OCI-LY1 (cell line): ENCODE data around the gene RGS2.

Source experiments
- H2AFZ ChIP-seq: fragments of 200-600 bp; sonication (generic), shearing (Covaris generic); 2 replicates; pipeline ENCODE4 v1.6.0; 2014; ENCODE audit warnings: antibody characterized with exemption, mild to moderate bottlenecking, low read length
- H3F3A ChIP-seq: fragments of 200-600 bp; sonication (generic), shearing (Covaris generic); 2 replicates; pipeline ENCODE4 v1.6.0; 2014; ENCODE audit warnings: mild to moderate bottlenecking, antibody characterized with exemption, low read length, moderate library complexity; ENCODE audit not compliant: insufficient read depth
- H3K27ac ChIP-seq: fragments of 200-600 bp; sonication (generic); 2 replicates; pipeline ENCODE4 v1.5.1; 2014; ENCODE audit warnings: low read length, mixed run types, mild to moderate bottlenecking, low read depth; ENCODE audit not compliant: poor library complexity, severe bottlenecking
- H3K27me3 ChIP-seq: fragments of 200-600 bp; sonication (generic); 2 replicates; pipeline ENCODE4 v1.6.0; 2014; ENCODE audit warnings: antibody characterized with exemption, mild to moderate bottlenecking, low read length, moderate library complexity; ENCODE audit not compliant: insufficient read depth
- H3K36me3 ChIP-seq: fragments of 200-600 bp; sonication (generic); 2 replicates; pipeline ENCODE4 v1.6.1; 2014; ENCODE audit warnings: mild to moderate bottlenecking, antibody characterized with exemption, low read length, moderate library complexity, mixed read lengths; ENCODE audit not compliant: insufficient read depth
- H3K4me1 ChIP-seq: fragments of 200-600 bp; sonication (generic); 2 replicates; pipeline ENCODE4 v1.5.1; 2014; ENCODE audit warnings: mild to moderate bottlenecking, low read length, moderate library complexity; ENCODE audit not compliant: insufficient read depth, severe bottlenecking
- H3K4me2 ChIP-seq: fragments of 200-600 bp; sonication (generic), shearing (Covaris generic); 2 replicates; pipeline ENCODE4 v1.6.1; 2014; ENCODE audit warnings: low read length
- H3K4me3 ChIP-seq: fragments of 200-600 bp; sonication (generic); 2 replicates; pipeline ENCODE4 v1.5.1; 2014; ENCODE audit warnings: low read length, low read depth, mild to moderate bottlenecking, mixed read lengths; ENCODE audit not compliant: poor library complexity, severe bottlenecking
- H3K79me2 ChIP-seq: fragments of 200-600 bp; shearing (Covaris generic); 2 replicates; pipeline ENCODE4 v1.6.1; 2016; ENCODE audit warnings: mixed run types, low read length, mixed read lengths; ENCODE audit not compliant: insufficient read depth
- H3K9ac ChIP-seq: fragments of 200-600 bp; sonication (generic), shearing (Covaris generic); 2 replicates; pipeline ENCODE4 v1.6.1; 2014; ENCODE audit warnings: mild to moderate bottlenecking, low read length, mixed read lengths
- H3K9me2 ChIP-seq: fragments of 200-600 bp; sonication (generic), shearing (Covaris generic); 2 replicates; pipeline ENCODE4 v1.6.1; 2014; ENCODE audit warnings: low read depth, mild to moderate bottlenecking, low read length, mixed read lengths
- H3K9me3 ChIP-seq: fragments of 200-600 bp; shearing (Covaris generic); 2 replicates; pipeline ENCODE4 v1.6.1; 2014; ENCODE audit warnings: low read length, mixed read lengths
- H4K20me1 ChIP-seq: fragments of 200-600 bp; sonication (generic), shearing (Covaris generic); 2 replicates; pipeline ENCODE4 v1.6.0; 2016; ENCODE audit warnings: mild to moderate bottlenecking, low read length; ENCODE audit not compliant: insufficient read depth
- EZH2 ChIP-seq: fragments of 200-600 bp; sonication (generic), shearing (Covaris generic); IDR thresholded peaks from 2 replicates; pipeline ENCODE4 v1.8.0; 2017; ENCODE audit warnings: borderline replicate concordance, mixed run types, mild to moderate bottlenecking, antibody characterized with exemption, low read length, moderate library complexity, mixed read lengths
- TF ChIP-seq, protein P1 (sequence below): fragments of 200-600 bp; sonication (generic), shearing (Covaris generic); IDR thresholded peaks from 2 replicates; pipeline ENCODE4 v1.5.1; 2017; ENCODE audit warnings: mild to moderate bottlenecking, antibody characterized with exemption, low read length, moderate library complexity, mixed read lengths

RGS2 gene

DNA sequence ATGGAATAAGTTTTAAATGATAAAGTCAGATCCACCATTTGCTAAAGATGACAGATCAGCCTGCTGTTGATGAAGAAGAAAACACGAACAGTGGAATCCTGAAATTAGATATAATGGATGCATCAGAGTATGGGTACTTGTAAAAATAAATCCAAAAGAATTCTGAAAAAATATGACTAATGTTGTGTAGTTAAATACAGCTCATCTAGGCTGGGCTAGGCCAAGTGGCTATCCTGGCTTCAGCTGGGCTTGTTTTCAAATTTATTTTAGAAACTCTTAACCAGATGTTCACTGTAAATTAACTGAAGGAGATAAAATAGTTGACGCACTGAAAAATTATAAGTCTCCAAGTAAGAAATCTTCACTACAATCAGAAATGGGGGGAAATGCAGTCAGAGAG is 7.4 kb upstream of the RGS2 start:
- no peak overlapping the region for H3K27ac ChIP-seq
- TF ChIP-seq EZH2, result no peak
- TF ChIP-seq, protein P1, sequence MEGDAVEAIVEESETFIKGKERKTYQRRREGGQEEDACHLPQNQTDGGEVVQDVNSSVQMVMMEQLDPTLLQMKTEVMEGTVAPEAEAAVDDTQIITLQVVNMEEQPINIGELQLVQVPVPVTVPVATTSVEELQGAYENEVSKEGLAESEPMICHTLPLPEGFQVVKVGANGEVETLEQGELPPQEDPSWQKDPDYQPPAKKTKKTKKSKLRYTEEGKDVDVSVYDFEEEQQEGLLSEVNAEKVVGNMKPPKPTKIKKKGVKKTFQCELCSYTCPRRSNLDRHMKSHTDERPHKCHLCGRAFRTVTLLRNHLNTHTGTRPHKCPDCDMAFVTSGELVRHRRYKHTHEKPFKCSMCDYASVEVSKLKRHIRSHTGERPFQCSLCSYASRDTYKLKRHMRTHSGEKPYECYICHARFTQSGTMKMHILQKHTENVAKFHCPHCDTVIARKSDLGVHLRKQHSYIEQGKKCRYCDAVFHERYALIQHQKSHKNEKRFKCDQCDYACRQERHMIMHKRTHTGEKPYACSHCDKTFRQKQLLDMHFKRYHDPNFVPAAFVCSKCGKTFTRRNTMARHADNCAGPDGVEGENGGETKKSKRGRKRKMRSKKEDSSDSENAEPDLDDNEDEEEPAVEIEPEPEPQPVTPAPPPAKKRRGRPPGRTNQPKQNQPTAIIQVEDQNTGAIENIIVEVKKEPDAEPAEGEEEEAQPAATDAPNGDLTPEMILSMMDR, result no peak
- H4K20me1 ChIP-seq, result no peaks in the 10 kb centered on the region
- H2AFZ ChIP-seq, result 0 out of 2 replicates have a peak overlapping the region, but pooled peaks have one; percentile 38
- H3K79me2 ChIP-seq, result no peaks in the 10 kb centered on the region
- no peak overlapping the region for H3K4me2 ChIP-seq
- H3K36me3 ChIP-seq, result no peaks in the 10 kb centered on the region
- H3K4me3 ChIP-seq, result no peak overlapping the region
- H3K4me1 ChIP-seq, result peaks cover 7% of the 10 kb centered on the region
- no peak overlapping the region for H3K9ac ChIP-seq
- no peaks in the 10 kb centered on the region for H3K27me3 ChIP-seq
- H3F3A ChIP-seq, result peaks cover 3% of the 10 kb centered on the region
- H3K9me3 ChIP-seq, result no peaks in the 10 kb centered on the region
- H3K9me2 ChIP-seq, result no peaks in the 10 kb centered on the region

DNA sequence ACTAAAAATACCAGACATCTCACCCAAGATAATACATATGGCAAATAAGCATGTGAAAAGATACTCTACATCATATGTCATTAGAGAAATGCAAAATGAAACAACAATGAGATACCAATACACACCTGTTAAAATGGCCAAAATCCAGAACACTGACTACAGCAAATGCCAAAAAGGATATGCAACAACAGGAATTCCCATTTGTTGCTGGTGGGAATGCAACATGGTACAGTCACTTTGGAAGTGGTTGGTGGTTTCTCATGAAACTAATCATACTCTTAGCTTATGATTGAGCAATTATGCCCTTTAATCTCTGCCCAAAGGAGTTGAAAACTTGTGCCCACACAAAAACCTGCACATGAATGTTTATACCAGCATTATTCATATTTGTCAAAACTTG is 6.4 kb upstream of the RGS2 start:
- Histone ChIP-seq H3K36me3 (no peaks in the 10 kb centered on the region), H3K9me3 (no peaks in the 10 kb centered on the region), H3K9ac (no peak overlapping the region), H3F3A (peaks cover 6% of the 10 kb centered on the region), H3K27ac (no peak overlapping the region), H3K27me3 (no peaks in the 10 kb centered on the region), H3K9me2 (no peaks in the 10 kb centered on the region), H3K79me2 (no peaks in the 10 kb centered on the region), H3K4me1 (peaks cover 17% of the 10 kb centered on the region), H4K20me1 (no peaks in the 10 kb centered on the region), H2AFZ (no peak overlapping the region), H3K4me2 (no peak overlapping the region), H3K4me3 (no peak overlapping the region)
- TF ChIP-seq, protein P1, result no peak
- no peak for TF ChIP-seq EZH2

- H3K36me3 ChIP-seq, result no peaks in the 10 kb centered on the region
- no peak overlapping the region for H3K27ac ChIP-seq
- H3K79me2 ChIP-seq, result no peaks in the 10 kb centered on the region
- no peaks in the 10 kb centered on the region for H4K20me1 ChIP-seq
- no peaks in the 10 kb centered on the region for H3K9me3 ChIP-seq
- no peak overlapping the region for H2AFZ ChIP-seq
- H3K27me3 ChIP-seq, result no peaks in the 10 kb centered on the region
- no peak overlapping the region for H3K9ac ChIP-seq
- H3K9me2 ChIP-seq, result no peaks in the 10 kb centered on the region
- no peak overlapping the region for H3K4me2 ChIP-seq
- no peak for TF ChIP-seq EZH2
- TF ChIP-seq, protein P1, result no peak
- H3K4me3 ChIP-seq, result no peak overlapping the region
- H3K4me1 ChIP-seq, result peaks cover 27% of the 10 kb centered on the region
- peaks cover 6% of the 10 kb centered on the region for H3F3A ChIP-seq
These were observed 5.3 kb upstream of the RGS2 start for GRCh38 chr1:192803501-192803900.
